Cardiac septum (tissue), 1 donor: ENCODE data around the gene PTPN1. TPM values are rescaled to one million over a fixed set of nuclear protein-coding genes. Genes with fewer than 3 reads are reported as not detected.
"Not testable (repeated sequence)": the region's sequence is repeated elsewhere in the genome, so short reads cannot be mapped to it uniquely, and the experiment has no call there.

Experiments
- DNase-seq: peaks from one replicate; pipeline ENCODE4 v3.0.0-alpha.2; 2020; ENCODE audit warnings: low spot score
- intact Hi-C: fragments of 100-400 bp; cut with DNase I; formaldehyde crosslinking; loops from one replicate; pipeline ENCODE4 v1.14.0; 2022
- total RNA-seq: library from RNA; stranded (reverse); fragmentation: NEBNext Ultra II Directional; extraction: Animal tissue kit (Norgen Biotek cat#: 25700); gene quantifications from one replicate; pipeline ENCODE4 v1.2.1, GENCODE V29; 2021
- donor health status: DM: no; HTN: no; CAD: no.

Gene PTPN1
- total RNA-seq, 1 donor from 2014 or later: 34.2 TPM

DNA sequence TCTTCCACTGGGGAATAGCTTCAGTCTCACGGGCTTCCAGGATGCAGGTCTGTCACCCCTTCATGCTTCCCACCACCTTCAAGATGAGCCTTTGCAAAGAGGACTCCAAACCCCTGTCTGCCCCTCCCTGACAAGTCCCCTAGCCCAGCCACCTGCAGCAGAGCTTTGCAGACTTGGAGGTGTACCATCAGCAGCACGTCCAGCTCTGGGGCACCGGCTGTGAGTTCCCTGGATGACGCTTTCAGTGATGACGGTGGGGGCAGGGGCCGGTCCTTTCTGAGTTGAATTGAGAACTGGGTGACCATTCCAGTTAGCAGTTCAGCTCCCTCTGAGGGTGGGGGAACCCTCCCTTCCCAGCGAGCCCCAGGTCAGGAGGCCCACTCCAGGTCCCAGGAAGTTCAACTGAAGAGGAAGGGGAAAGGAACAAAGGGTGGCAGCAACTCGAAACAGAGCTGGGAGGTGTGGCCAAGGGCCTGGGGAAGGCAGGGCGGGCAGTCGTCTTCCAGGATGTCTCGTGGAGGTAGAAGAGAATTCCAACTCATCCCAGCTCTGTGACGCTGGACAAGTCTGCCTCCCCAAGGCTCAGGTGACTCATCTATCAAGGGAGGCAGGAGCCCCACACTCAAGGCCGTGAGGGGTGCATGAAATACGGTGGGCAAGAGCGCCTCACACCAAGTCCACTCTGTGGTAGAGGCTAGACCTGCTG is 86.0 kb downstream of the PTPN1 start:
- intact Hi-C loops: no loop called here
- no peak for DNase-seq

DNA sequence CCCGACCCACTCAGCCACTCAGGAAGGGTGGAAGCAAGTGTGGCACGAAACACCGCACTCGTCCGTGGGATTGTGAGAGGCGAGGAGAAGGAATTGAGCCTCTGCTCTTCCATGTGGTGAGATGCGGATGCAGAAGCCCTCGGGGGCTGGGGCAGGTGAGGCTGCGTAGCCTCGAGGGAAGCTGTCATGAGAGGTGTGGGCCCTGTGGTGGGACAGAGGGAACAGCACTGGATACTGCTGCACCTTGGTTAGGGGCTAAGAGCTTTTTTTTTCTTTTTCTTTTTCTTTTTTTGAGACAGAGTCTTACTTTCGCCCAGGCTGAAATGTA is 86.5 kb downstream of the PTPN1 start:
- no peak for DNase-seq
- intact Hi-C loops: no loop called here

DNA sequence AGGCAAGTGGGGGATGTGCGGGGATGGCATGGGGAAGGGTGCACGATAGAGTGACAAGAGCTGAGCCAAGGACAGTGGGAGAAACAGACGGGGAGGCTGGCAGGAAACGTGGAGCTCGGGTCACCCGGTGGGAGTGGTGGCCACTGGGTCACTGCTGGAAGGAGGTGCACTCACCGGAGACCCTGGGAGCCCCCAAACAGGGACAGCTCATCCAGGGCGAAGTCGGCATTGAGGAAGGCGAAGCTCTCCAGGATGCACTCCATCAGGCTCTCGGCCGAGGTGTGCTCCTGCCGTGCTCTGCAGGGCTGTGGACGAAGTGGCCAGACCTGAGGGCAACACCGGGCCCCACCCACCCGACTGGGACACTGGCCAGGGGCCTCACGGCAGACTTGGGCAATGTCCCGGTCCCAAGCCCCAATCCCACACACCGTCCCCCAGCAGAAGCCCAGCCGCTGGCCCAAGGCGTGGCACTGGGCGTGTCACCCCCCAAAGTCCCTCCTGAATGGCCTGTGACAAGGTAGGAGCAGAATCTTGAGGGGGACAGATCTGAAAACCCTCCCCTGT is 87.3 kb downstream of the PTPN1 start:
- no peak for DNase-seq
- intact Hi-C loops: no loop called here

DNA sequence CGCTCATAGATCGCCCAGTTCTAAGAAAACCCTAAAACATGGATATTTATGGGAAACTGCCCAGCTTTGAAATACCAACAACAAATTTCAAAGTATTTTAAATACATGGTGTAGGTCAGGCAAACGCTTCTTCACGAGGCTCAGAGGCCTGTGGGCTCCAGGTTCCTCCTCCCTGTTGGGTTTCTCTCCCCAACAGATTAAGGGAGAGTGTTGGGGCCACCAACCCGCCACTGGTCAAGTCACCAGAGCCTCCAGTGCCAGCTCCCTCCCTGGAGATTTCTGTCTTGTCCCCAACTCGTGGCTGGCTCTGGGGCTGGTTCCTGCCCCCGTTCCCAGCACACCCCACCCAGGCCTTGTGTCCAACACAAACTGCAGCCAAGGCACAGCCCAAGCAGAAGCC is 87.9 kb downstream of the PTPN1 start:
- no peak for DNase-seq
- intact Hi-C loops: no loop called here

DNA sequence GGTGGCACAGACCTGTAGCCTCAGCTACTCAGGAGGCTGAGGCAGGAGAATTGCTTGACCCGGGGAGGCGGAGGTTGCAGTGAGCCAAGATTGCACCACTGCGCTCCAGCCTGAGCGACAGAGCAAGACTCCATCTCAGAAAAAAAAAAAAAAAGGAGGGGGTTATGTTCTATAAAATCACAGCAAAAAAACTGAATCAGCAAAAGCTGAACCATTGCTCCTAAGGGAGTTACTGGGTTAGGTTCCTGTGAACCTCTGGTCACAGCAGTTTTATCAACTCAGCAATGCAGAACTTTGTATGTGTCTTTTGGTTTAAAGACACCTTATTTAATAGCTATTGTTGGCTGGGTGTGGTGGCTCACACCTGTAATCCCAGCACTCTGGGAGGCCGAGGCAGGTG is 88.6 kb downstream of the PTPN1 start:
- intact Hi-C loops, DNase-seq: not testable (repeated sequence)

DNA sequence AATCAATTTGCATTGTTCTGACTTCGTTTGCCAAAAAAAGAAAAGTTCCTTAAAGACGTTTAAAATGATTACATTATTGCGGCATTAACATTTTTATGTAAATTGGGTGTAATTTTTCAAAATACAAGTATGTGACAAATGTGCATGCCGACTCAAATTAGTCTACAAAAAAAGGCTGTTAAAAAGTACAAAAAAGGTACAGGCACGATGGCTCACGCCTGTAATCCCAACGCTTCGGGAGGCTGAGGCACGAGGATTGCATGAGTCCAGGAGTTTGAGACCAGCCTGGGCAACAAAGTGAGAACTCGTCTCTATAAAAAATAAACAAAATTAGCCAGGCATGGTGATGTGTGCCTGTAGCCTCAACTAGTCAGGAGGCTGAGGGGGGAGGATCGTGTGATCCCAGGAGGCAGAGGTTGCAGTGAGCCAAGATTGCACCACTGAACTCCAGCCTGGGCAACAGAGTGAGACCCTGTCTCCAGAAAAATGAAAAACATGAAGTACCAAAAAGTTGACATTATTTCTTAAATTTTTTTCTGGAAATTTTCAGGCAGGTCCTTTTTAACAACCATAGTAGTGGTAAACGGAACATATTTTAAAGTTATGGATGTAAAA is 90.2 kb downstream of the PTPN1 start:
- intact Hi-C loops: no loop called here
- DNase-seq: no peak

DNA sequence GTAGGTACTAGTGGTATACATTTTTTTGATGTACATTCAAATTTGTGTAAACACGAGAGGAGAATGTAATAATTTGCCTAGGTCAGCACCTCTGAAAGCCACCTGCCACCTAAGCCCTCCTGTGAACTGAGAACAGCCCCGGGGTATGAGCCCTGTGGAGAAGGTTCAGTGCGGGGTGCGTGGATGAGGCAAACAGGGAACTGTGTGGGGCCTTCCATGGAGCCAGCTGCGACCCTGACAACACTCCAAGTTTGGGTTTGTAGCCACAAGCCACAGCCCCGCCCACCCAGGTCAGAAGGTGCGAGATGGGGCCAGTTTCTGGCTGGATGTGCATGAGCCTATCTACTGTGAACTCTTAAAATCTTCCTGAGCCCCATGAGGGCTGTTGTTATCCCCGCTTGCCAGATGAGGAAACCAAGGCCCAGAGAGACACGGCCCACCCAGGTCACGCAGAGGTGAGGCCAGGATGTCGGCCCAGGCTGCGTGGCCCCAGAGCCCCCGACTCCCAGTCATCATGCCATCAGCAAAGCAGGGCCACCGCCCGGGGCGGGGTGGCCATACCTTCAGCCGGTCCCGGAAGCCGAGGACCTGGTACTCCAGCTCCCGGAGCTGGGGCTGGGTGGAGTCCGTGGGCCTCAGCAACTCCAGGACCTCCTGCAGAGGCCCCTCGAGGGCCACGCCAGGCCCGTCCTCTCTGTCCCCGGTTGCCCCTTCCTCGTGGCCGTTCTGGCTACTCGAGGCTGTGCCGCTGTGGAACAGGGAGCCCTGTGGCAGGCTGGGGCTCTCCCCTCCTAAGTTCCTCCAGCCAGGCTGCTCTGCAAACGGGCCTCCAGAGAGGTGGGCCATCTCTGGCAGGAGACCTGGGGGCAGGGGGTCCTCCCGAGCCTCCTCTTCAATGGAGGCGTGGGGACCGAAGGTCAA is 91.6 kb downstream of the PTPN1 start:
- intact Hi-C loops: no loop called here
- DNase-seq: no peak

DNA sequence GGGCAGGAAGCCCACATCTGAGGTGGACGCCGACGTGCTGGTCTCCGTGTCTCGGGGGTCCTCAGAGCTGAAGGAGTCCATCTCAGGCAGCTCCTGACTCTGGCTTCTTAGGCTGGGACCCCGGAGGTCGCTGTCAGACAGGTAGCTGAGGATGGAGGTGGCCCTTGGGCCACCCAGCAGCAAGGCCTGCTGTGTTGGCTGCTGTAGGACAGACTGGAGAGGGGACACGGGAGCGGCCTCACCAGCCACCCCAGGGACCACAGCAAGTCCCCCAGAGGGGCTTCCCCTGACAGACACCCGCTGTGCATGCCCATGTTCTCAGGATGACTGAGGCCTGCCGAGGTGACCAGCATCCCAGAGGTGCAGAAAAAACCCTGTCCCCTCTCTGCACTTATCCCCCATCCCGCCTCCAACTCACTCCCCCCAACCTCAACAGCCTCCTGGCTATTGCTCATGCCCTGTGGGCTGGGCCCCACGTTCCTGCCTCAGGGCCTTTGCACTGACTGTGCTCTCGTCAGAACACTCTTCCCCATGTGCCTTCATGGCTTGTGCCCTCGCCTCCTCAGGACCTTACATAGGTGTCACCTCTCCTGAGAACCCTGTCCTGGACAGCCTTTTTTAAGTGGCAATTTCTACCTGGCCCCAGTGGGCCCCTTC is 92.4 kb downstream of the PTPN1 start:
- intact Hi-C loops: no loop called here
- DNase-seq: no peak

DNA sequence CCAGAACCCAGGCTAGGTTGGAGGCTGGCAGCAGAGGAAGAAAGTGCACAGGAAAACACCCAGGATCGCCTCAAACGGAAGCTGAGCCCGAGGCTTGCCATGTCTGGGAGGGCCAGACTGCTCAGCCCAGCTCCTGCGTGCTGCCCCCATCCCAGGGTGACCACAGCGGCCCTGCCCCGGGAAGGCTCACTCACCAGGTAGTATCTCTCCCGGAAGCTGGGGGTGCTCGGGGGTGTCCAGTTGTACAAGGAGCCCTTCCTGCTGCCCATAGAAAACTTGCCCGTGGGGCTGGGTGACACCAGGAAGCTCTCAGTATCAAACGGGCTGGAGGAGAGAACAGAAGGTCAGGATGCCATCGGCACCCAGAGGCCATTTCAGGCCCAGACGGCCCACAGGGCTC is 94.3 kb downstream of the PTPN1 start:
- no peak for DNase-seq
- intact Hi-C loops: no loop called here

DNA sequence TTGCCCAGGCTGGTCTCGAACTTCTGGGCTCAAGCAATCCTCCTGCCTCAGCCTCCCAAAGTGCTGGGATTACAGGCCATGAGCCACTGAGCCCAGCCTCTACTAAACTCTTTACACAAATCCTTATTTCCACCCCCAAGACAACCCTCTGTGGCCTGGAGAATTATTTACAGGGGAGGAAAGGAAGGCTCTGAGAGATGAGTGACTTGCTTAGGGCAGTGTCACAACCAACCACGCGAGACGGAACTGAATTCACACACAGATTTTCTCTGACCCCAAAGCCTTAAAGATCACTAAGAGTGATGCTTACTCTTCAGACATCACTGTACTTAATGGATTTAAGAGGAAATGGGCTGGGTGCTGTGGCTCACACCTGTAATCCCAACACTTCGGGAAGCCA is 95.0 kb downstream of the PTPN1 start:
- intact Hi-C loops: no loop called here
- no peak for DNase-seq

DNA sequence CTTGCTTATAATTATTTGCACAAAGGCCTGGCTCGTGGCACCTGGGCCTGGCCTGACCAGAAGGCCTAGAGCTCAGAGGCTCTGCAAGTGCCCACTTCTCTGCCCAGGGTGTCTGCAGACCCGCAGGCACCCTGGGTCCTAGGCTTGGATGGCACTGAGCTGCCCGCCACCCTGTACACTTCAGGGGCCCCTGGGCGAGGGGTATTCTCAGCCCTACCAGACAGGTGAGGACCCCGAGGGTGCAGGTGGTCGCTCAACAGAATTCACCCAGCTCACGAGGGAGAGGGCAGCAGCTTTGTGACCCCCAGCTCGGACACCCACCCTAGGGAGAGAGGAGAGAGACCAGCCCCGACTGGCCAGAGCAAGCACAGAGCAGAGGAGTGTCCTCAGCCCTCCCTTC is 97.3 kb downstream of the PTPN1 start:
- intact Hi-C loops: no loop called here
- DNase-seq: no peak

DNA sequence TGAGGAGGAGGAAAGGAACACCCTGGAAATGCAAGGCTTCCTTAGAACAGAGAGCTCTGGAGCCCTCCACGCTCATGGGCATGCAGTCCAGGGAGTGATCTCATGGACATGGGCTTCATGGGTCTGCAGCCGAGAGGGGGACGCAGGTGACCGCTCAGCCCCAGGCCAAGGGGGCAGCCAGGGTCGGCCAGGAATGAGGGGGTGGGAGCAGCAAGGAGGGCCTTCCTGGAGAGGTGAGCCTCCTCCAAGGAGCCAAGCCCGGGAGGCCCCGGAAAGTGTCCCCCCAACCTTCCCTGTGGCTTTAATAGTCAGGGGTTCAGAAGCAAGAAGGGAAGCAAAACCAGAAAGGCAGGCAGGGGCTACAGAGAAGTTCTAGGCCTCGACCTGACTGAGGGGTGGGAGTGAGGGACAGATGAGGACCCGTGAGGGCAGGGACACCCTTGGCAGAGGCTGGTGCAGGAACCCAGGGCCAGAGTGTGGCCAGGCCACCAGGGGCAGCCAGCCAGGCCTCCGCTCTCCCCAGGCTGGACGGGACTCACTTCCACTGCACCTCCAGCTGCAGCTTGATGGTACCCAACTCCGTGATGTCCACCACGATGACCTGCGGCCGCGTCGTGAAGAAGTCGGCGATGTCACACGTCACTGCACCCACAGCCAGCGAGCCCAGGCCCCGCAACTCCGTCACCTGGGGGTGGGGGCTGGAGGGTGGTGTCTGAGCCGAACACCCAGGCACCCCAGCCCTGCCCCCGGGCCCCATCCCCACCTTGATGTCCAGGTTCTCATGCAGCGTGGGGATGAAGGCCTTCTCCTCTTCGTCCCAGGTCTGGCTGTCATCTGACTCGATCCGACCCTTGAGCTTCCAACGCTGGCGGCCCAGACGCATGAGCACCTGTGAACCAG is 97.9 kb downstream of the PTPN1 start:
- intact Hi-C loops: no loop called here
- no peak for DNase-seq

DNA sequence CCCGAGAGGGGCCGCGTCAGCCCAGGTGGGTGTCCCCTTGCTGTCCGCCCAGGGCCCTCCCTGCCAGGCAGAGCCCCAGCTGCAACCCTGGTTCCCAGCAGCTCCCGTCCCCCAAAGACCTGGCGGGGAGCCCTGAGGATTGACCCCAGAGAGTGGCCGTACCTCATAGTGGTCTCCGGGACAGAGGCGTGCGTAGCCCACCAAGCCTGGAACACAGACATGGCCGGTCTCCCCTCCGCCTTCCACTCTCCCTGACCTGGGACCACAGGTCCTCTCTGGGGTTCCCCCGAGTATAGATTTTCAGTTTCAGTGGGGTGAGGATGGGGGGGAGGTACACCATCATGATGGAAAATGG is 98.5 kb downstream of the PTPN1 start:
- DNase-seq: no peak
- intact Hi-C loops: no loop called here

DNA sequence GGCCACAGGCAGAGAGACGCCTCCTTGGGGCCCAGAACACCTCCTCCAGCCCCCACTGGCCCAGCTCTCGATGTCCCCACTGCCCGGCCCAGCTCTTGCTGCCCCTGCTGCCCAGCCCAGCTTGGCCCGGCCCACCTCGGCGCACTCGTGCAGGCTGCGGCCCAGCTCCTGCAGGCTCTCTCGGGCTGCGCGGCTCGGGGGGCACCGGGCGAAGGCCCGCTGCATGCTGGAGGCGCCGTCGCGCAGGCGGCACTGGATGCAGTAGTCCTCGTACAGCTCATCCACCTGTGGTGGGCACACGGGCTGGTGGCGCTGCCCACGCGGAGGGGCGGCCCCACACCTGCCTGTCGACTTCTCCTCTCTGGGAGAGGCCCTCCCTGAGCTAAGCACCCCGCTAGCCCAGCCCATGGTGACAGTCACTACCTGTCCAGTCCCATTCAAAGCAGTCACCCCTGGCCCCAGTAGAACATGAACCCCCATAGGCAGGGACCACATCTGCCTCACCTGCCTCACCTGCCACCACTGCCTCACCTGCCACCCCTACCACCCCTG is 99.3 kb downstream of the PTPN1 start:
- intact Hi-C loops: no loop called here
- no peak for DNase-seq

DNA sequence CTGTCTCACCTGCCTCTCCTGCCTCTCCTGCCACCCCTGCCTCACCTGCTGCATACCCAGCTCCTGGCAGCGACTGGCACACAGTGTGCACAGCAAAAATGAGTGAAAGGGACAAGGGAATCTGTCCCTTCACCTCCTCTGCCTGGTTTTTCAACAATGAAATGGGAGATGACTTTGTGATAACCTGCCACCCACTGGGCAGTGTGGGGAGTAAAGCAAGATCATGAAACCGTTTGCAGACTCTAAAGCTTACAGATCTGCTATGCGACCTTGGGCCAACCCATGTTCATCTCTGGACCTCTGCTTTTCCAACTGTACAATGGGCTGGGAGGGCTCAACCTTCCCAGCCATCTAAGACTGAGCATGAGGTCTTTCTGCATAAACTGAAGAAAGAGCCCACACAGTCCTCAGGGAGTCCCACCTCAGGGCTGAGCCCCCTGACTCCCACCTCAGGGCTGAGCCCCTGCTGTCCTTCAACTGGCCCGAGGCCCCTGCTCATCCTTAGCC is 100.1 kb downstream of the PTPN1 start:
- DNase-seq: no peak
- intact Hi-C loops: no loop called here

DNA sequence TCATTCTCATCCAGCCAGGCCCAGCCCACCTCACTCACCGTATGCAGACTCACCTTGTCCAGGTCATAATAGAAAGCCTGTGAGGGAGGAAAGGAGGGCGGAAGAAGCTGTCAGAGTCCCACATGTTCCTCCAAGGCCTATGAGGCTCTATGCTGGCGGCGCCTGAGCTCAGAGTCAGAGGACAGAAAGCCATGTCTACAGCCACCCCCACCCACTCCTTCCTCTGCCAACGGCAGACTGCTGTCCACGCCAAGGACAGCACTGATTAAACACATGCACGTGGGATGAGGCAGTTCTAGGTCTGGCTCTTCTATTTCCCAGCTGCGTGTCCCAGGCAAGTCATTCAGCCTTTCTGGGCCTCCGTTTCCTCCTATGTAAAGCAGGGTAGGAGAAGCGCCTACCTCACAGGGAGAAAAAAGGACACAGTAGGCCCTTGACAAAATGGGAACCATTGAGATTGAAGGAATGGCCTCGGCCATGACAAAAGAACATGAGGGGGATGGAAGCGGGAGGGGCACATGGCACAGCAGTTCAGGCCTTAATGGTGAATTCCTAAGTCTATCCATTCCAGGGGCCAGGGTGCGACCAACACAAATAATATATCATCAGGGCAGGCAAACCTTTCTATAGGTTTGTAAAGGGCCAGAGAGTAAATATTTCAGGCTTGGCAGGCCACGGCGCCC is 101.1 kb downstream of the PTPN1 start:
- no peak for DNase-seq

DNA sequence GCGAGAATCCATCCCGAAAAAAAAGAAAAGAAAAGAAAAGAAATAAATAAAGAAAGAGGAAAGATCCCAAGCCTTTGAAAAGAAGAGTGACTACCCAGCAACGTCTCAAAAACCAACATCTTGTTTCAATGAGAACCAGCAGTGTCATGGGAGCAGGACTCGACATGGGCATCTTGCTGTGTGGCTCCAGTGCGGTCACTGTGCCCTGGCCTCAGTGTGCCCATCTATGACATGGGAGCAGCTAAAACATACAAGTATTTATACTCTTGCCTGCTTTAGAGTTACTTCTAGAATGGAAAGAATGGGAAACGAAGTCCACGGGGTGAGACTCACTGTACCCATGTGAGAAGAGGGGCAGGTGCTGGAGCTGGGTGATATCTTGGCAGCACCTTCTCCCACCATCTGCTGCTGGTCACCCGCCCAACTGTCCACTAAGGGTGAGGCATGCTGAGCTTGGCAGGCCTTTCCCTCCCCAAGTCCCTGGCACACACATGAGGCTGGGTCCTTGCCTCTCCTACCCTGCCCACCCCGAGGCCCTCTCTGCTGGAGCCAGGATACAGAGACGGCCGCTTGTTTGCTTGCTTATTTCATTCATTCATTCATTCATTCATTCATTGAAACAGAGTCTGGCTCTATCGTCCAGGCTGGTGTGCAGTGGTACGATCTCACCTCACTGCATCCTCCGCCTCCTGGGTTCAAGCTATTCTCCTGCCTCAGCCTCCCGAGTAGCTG is 103.4 kb downstream of the PTPN1 start:
- DNase-seq: no peak

More for the DNA sequence above, 101.1 kb downstream of the PTPN1 start:
- intact Hi-C loops: no loop called here

More for the DNA sequence above, 103.4 kb downstream of the PTPN1 start:
- intact Hi-C loops: no loop called here
